B cell (primary cell): ENCODE results near the gene MTFR1L. TPM values are rescaled to one million over a fixed set of nuclear protein-coding genes. Genes with fewer than 3 reads are reported as not detected.

ENCODE experiments used
- ATAC-seq: fragments of 200-7000 bp; cut with Tn5 transposase; one replicate; pipeline ENCODE4 v1.10.0; 2021; ENCODE audit warnings: low read depth, mild to moderate bottlenecking, moderate number of reproducible peaks, moderate library complexity
- CTCF ChIA-PET: fragments of 350-600 bp; sonication (Branson Sonifier 250); formaldehyde crosslinking; loops from one replicate; lab custom pipeline; 2021; ENCODE audit warnings: antibody characterized with exemption, inconsistent platforms; lab: Charles Lee
- POLR2A ChIA-PET: fragments of 350-600 bp; sonication (Branson Sonifier 250); formaldehyde crosslinking; loops from one replicate; lab custom pipeline; 2021; ENCODE audit warnings: antibody characterized with exemption; lab: Charles Lee
- DNase-seq: peaks from one replicate; pipeline ENCODE4 v3.0.0; 2013
- H2AFZ ChIP-seq: 2 replicates; pipeline ENCODE4 v1.6.1; 2012; ENCODE audit warnings: mild to moderate bottlenecking, low read depth, low read length; ENCODE audit not compliant: insufficient read depth, poor library complexity, severe bottlenecking
- H3K27ac ChIP-seq, 2 donors: 1 replicate in 1 of 2; 2 replicates in 1 of 2; pipeline ENCODE4 v1.5.1; 2012 to 2013; ENCODE audit warnings: low read length in 2 of 2, mild to moderate bottlenecking in 2 of 2, moderate library complexity in 1 of 2
- H3K27me3 ChIP-seq, 4 experiments: fragments of 200-600 bp in 1 of 4; sonication (generic) in 1 of 4; replicated peaks in 1 of 4; 1 replicate in 2 of 4; 2 replicates in 2 of 4; pipeline versions ENCODE4 v1.6.1 to v1.7.0; 2013 to 2016; ENCODE audit warnings: low read length in 3 of 4, mild to moderate bottlenecking in 2 of 4, mixed read lengths in 1 of 4, moderate library complexity in 1 of 4; ENCODE audit not compliant: insufficient read depth in 4 of 4, control insufficient read depth in 3 of 4; ENCODE audit errors: control extremely low read depth in 1 of 4
- H3K36me3 ChIP-seq, 2 experiments: replicated peaks in 1 of 2; 1 replicate in 1 of 2; 2 replicates in 1 of 2; pipeline versions ENCODE4 v1.6.1 to v1.7.1; 2013; ENCODE audit warnings: low read length in 1 of 2; ENCODE audit not compliant: insufficient read depth in 2 of 2, control insufficient read depth in 1 of 2; ENCODE audit errors: control extremely low read depth in 1 of 2, extremely low read depth in 1 of 2
- H3K4me1 ChIP-seq, 2 donors: fragments of 200-600 bp in 1 of 2; sonication (generic) in 1 of 2; 1 replicate in 1 of 2; 2 replicates in 1 of 2; pipeline versions ENCODE4 v1.5.1 to v1.6.1; 2013 to 2017; ENCODE audit warnings: low read length in 2 of 2; ENCODE audit not compliant: control insufficient read depth in 2 of 2, insufficient read depth in 2 of 2
- H3K4me2 ChIP-seq: replicated peaks from 2 replicates; pipeline ENCODE3; 2012; ENCODE audit warnings: mild to moderate bottlenecking, low read depth, low read length; ENCODE audit not compliant: poor library complexity, severe bottlenecking
- H3K4me3 ChIP-seq, 5 experiments: fragments of 200-600 bp in 1 of 5; sonication (generic) in 1 of 5; 1 replicate in 3 of 5; 2 replicates in 2 of 5; pipeline versions ENCODE4 v1.5.1 to v1.7.0; 2011 to 2016; ENCODE audit warnings: low read length in 4 of 5, mild to moderate bottlenecking in 4 of 5, low read depth in 2 of 5, control low read depth in 1 of 5, moderate library complexity in 1 of 5; ENCODE audit not compliant: insufficient read depth in 1 of 5; ENCODE audit errors: control extremely low read depth in 1 of 5, extremely low read depth in 1 of 5
- H3K79me2 ChIP-seq: fragments of 200-600 bp; sonication (generic); one replicate; pipeline ENCODE4 v1.6.0; 2016; ENCODE audit warnings: low read length; ENCODE audit not compliant: control insufficient read depth, insufficient read depth
- H3K9ac ChIP-seq: fragments of 200-600 bp; sonication (generic); 2 replicates; pipeline ENCODE4 v1.6.1; 2017; ENCODE audit warnings: mild to moderate bottlenecking, low read length, moderate library complexity
- H3K9me3 ChIP-seq, 3 donors: one replicate each; pipeline versions ENCODE4 v1.6.1 to v1.7.1; 2013; ENCODE audit warnings: low read length in 2 of 3; ENCODE audit not compliant: control insufficient read depth in 2 of 3, insufficient read depth in 1 of 3; ENCODE audit errors: control extremely low read depth in 1 of 3
- H4K20me1 ChIP-seq: 2 replicates; pipeline ENCODE4 v1.6.0; 2012; ENCODE audit warnings: mild to moderate bottlenecking, low read length; ENCODE audit not compliant: insufficient read depth, control insufficient read depth, poor library complexity, severe bottlenecking
- H3K27ac Mint-ChIP-seq: one replicate; pipeline ENCODE4 v1.8.0; 2021; ENCODE audit warnings: mixed read lengths
- H3K27me3 Mint-ChIP-seq: one replicate; pipeline ENCODE4 v1.8.0; 2021; ENCODE audit warnings: mixed read lengths
- H3K4me1 Mint-ChIP-seq: one replicate; pipeline ENCODE4 v1.8.0; 2021; ENCODE audit warnings: mixed read lengths
- H3K4me3 Mint-ChIP-seq: one replicate; pipeline ENCODE4 v1.8.0; 2021; ENCODE audit warnings: mixed read lengths
- H3K9me3 Mint-ChIP-seq: one replicate; pipeline ENCODE4 v1.8.0; 2022; ENCODE audit warnings: mixed read lengths; ENCODE audit not compliant: insufficient read depth
- EZH2 ChIP-seq: IDR thresholded peaks from 2 replicates; pipeline ENCODE4 v1.6.1; 2012; ENCODE audit warnings: borderline replicate concordance, low read depth, mild to moderate bottlenecking, moderate library complexity, low read length; ENCODE audit not compliant: insufficient read depth, poor library complexity, severe bottlenecking
- WGBS: methylation state at CpG from one replicate; pipeline ENCODE4 v1.1.5; 2013; ENCODE audit warnings: missing lambda C conversion rate; ENCODE audit not compliant: insufficient coverage; 5-methylcytosine and 5-hydroxymethylcytosine counted together
- intact Hi-C: fragments of 100-400 bp; cut with micrococcal nuclease; formaldehyde crosslinking; loops from one replicate; pipeline ENCODE4 v1.10.0; 2022
- polyA plus RNA-seq: library from polyadenylated mRNA; depleted of rRNA; stranded (reverse); fragments of >200 nt; gene quantifications from 2 replicates; pipeline ENCODE4 v1.2.3, GENCODE V29; 2012
- total RNA-seq, 2 donors: library from RNA; stranded (reverse); fragments of 120-200 nt in 1 of 2; gene quantifications; 1 replicate in 1 of 2; 2 replicates in 1 of 2; pipeline versions ENCODE4 v1.2.3 to v1.2.4, GENCODE V29; 2013 to 2022
- TF ChIP-seq, protein P1 (sequence below): fragments of 200-600 bp; IDR thresholded peaks from one replicate; pipeline ENCODE4 v1.8.0; 2022; ENCODE audit warnings: antibody characterized with exemption, mild to moderate bottlenecking

The MTFR1L gene
- total and polyA plus RNA-seq, 2 donors (not counting 1 experiment from before 2014, with no cell fraction given) = 41.5 to 44.6 TPM

- no peaks in the 10 kb centered on the region for H3K9me3 ChIP-seq
- Mint-ChIP-seq H3K27me3 (no peaks in the 10 kb centered on the region), H3K27ac (no peak overlapping the region), H3K4me1 (peaks cover 17% of the 10 kb centered on the region), H3K9me3 (no peaks in the 10 kb centered on the region), H3K4me3 (no peak overlapping the region)
- peaks cover 11 to 23% of the 10 kb centered on the region in 2 donors for H3K4me1 ChIP-seq
- peak; percentile 89 for ATAC-seq
- POLR2A ChIA-PET = interaction anchor here (0.6 to 1.5 kb wide), 2 partner anchors 9 to 246 kb away, joined by 3 to 4 read pairs; partner anchors contain the start of gene MTFR1L
- peaks cover 0 to 3% of the 10 kb centered on the region in 2 experiments for H3K36me3 ChIP-seq
- CTCF ChIA-PET = interaction anchor here (0.6 to 6.1 kb wide), 19 partner anchors 9 to 383 kb away, joined by 3 to 59 read pairs (median 3); partner anchors contain the start of genes MTFR1L and SELENON
- peak; percentile 84 for DNase-seq
- no peak for TF ChIP-seq EZH2
- TF ChIP-seq, protein P1, sequence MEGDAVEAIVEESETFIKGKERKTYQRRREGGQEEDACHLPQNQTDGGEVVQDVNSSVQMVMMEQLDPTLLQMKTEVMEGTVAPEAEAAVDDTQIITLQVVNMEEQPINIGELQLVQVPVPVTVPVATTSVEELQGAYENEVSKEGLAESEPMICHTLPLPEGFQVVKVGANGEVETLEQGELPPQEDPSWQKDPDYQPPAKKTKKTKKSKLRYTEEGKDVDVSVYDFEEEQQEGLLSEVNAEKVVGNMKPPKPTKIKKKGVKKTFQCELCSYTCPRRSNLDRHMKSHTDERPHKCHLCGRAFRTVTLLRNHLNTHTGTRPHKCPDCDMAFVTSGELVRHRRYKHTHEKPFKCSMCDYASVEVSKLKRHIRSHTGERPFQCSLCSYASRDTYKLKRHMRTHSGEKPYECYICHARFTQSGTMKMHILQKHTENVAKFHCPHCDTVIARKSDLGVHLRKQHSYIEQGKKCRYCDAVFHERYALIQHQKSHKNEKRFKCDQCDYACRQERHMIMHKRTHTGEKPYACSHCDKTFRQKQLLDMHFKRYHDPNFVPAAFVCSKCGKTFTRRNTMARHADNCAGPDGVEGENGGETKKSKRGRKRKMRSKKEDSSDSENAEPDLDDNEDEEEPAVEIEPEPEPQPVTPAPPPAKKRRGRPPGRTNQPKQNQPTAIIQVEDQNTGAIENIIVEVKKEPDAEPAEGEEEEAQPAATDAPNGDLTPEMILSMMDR = peak; percentile 96
- no peak overlapping the region for H3K27ac ChIP-seq
- intact Hi-C loops = loop anchor here (5.0 to 10.0 kb wide), 2 partner anchors 408 to 566 kb away; partner anchors contain the start of gene RSRP1
- H3K27me3 ChIP-seq = no peaks in the 10 kb centered on the region
- H3K79me2 ChIP-seq = no peaks in the 10 kb centered on the region
- H3K4me3 ChIP-seq = no peak overlapping the region
- H4K20me1 ChIP-seq = no peaks in the 10 kb centered on the region
- peak overlapping the region; percentile 23 for H2AFZ ChIP-seq
- 34% methylated on average over 17 of the region's 21 CpGs for WGBS
- H3K9ac ChIP-seq = no peak overlapping the region
- peak overlapping the region; percentile 50 for H3K4me2 ChIP-seq
Observed at GRCh38 chr1:25810341-25811299, 9.1 kb upstream of the MTFR1L start.
